Measurements from ENCODE around the gene TP73. TPM values are rescaled to one million over a fixed set of nuclear protein-coding genes. Genes with fewer than 3 reads are reported as not detected.
A peak's percentile ranks its signal among the peaks of the same experiment; 100 is the strongest.

The TP73 gene
- total RNA-seq, 2 experiments from 2014 or later, result 2.0 to 2.6 TPM

GRCh38 chr1:3767328-3767925 lies 115.1 kb downstream of the TP73 start:
- no peak for DNase-seq

DNA sequence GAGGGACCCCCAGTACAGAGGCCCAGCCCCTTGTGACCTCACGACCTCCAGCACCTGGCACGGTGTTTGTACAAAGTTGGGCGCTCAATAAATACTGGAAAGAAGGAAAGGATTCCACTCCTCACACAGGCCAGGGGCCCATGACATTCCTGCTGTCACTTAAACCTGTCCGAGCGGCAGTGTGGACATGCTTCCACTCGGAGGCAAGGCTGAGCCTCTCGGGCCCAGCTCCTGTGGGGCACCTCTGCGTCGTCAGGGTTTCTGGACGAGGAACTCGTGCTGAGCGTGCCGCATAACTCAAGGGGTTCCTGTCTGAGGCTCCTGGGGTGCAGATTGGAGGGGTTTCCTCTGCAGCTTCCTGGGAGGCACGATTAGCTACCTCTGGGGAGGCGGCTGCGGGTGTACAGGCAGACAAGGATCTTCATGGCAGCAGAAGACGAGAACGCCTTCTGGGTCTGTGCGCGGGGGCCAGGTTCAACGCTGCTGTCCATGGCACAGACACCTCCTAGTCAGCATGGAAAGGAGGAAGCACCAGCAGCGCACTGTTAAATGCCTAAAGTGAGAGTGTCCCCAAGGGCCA lies 116.6 kb downstream of the TP73 start:
- ChIA-PET POLR2A (interaction anchor here (1.3 kb wide), 1 partner anchor 12 kb away, joined by 3 read pairs; no protein-coding TSS in a partner anchor), CTCF (no interaction called here)
- Mint-ChIP-seq H3K4me3 (no peak overlapping the region), H3K4me1 (no peaks in the 10 kb centered on the region), H3K27ac (no peak overlapping the region), H3K36me3 (ENCODE audit: low read depth) (no peaks in the 10 kb centered on the region), H3K9me3 (no peaks in the 10 kb centered on the region), H3K27me3 (no peaks in the 10 kb centered on the region)
- no peak for DNase-seq

More at GRCh38 chr1:3767328-3767925, 115.1 kb downstream of the TP73 start:
- no peak overlapping the region for H3K4me3 Mint-ChIP-seq
- no peaks in the 10 kb centered on the region for H3K27me3 Mint-ChIP-seq
- H3K36me3 Mint-ChIP-seq (ENCODE audit: low read depth), result no peaks in the 10 kb centered on the region
- H3K9me3 Mint-ChIP-seq, result no peaks in the 10 kb centered on the region
- CTCF ChIA-PET, result interaction anchor here (0.8 kb wide), 1 partner anchor 9 kb away, joined by 3 read pairs; no protein-coding TSS in a partner anchor
- no peak overlapping the region for H3K27ac Mint-ChIP-seq
- POLR2A ChIA-PET, result interaction anchor here (1.3 kb wide), 1 partner anchor 10 kb away, joined by 3 read pairs; no protein-coding TSS in a partner anchor
- H3K4me1 Mint-ChIP-seq, result no peaks in the 10 kb centered on the region

DNA sequence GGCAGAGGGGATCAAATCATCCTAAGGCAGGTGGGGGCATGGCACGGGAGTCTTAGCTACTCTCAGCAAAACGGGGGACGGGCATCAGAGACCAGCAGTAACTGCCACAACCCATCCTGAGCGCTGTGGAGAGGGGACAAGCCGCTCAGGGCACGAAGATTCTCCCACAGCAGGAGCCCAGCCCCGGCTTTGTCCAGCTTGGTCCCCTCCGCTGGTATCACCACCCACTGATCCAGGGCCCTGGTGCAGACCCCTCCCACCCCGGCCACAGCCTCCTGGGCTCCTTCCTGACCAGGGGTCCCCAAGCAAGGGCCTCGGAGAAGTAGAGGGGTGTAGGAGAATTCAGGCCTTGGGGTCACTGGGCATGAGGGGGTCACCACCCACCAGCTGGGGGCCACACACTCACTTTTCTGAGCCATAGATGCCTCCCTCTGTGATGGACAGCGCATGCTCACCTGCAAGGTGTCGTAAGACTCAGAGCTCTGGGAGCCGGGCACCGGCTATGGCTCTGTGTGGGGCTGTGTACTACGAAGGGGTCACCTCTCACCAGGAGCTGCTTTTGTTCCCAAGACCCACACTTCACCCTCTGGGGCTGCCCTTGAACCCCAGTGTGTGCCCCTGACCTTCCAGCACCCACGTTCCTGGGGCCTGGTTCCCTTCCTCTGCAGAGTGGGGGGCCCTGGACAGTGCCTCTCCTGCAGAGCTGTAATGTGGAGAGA lies 117.9 kb downstream of the TP73 start:
- no peak for DNase-seq
- H3K36me3 Mint-ChIP-seq (ENCODE audit: low read depth), result no peaks in the 10 kb centered on the region
- ChIA-PET POLR2A (interaction anchor here (1.4 kb wide), 1 partner anchor 17 kb away, joined by 3 read pairs; no protein-coding TSS in a partner anchor), CTCF (interaction anchor here (0.7 to 1.2 kb wide), 2 partner anchors 46 to 87 kb away, joined by 3 read pairs; partner anchors contain the start of genes CEP104 and DFFB)
- no peaks in the 10 kb centered on the region for H3K9me3 Mint-ChIP-seq
- H3K27ac Mint-ChIP-seq, result no peak overlapping the region
- no peak overlapping the region for H3K4me3 Mint-ChIP-seq
- H3K27me3 Mint-ChIP-seq, result no peaks in the 10 kb centered on the region
- H3K4me1 Mint-ChIP-seq, result no peaks in the 10 kb centered on the region

GRCh38 chr1:3771108-3772026 lies 119.1 kb downstream of the TP73 start:
- Mint-ChIP-seq H3K27ac (no peak overlapping the region), H3K4me1 (peaks cover 3% of the 10 kb centered on the region), H3K9me3 (no peaks in the 10 kb centered on the region), H3K27me3 (no peaks in the 10 kb centered on the region), H3K4me3 (peak overlapping the region; percentile 37), H3K36me3 (ENCODE audit: low read depth) (no peaks in the 10 kb centered on the region)
- ChIA-PET CTCF (no interaction called here), POLR2A (no interaction called here)
- no peak for DNase-seq

DNA sequence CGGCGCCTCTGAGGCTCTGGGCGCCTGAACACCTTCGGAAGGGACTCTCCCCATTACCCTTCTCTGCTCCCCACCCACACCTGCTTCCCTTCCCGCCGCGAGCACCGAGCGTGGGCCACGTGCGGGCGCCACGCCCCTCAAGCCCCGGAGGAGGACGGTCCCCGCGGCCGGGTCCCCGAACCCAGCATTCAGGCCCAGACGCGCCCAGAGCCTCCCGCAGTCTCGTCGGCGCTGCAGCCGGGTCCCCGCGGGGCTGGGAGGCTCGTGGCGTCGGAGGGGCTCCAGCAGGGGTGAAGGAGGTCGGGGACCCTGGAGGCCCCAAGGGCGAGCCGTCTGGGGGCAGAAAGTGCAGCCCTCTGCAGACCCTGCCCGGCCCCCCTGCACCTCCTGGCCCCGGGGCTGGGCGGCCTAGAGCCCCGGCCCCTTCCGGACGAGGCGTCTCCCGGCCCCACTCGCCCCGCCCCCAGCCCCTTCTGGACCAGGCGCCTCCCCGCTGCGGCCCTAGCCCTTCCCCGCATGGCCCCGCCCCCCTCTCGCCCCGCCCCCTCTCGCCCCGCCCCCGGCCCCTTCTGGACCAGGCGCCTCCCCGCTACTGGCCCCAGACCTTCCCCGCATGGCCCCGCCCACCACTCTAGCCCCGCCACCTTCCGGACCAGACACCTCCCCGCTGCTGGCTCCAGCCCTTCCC lies 119.9 kb downstream of the TP73 start:
- DNase-seq, result peak; percentile 88
- Mint-ChIP-seq H3K27me3 (no peaks in the 10 kb centered on the region), H3K9me3 (no peaks in the 10 kb centered on the region), H3K4me3 (peak overlapping the region; percentile 37), H3K27ac (no peak overlapping the region), H3K4me1 (peaks cover 3% of the 10 kb centered on the region), H3K36me3 (ENCODE audit: low read depth) (no peaks in the 10 kb centered on the region)
- CTCF ChIA-PET, result no interaction called here
- POLR2A ChIA-PET, result no interaction called here

- Mint-ChIP-seq H3K27ac (no peak within 1 kb of the TSS), H3K9me3 (no peaks in the 10 kb centered on the region), H3K4me3 (peak within 1 kb of the TSS; percentile 37), H3K36me3 (ENCODE audit: low read depth) (no peaks in the 10 kb centered on the region), H3K27me3 (no peaks in the 10 kb centered on the region), H3K4me1 (peaks cover 3% of the 10 kb centered on the region)
- ChIA-PET CTCF (interaction anchor here (1.1 kb wide), 1 partner anchor 23 kb away, joined by 3 read pairs; the partner anchor contains the start of gene LRRC47), POLR2A (interaction anchor here (1.2 to 6.3 kb wide), 3 partner anchors 15 to 23 kb away, joined by 4 to 26 read pairs (median 4); partner anchors contain the start of gene LRRC47)
- no peak for DNase-seq
Measured at GRCh38 chr1:3772715-3773571, 120.6 kb downstream of the TP73 start, which contains the start of gene SMIM1. Gene SMIM1 (plus strand): TSS chr1:3772749. CDS start chr1:3775374, 2,625 bp downstream.

GRCh38 chr1:3773572-3774275 lies 121.4 kb downstream of the TP73 start:
- ChIA-PET CTCF (interaction anchor here (1.1 kb wide), 2 partner anchors 14 to 22 kb away, joined by 3 read pairs; partner anchors contain the start of gene LRRC47), POLR2A (interaction anchor here (1.2 to 6.3 kb wide), 3 partner anchors 14 to 22 kb away, joined by 4 to 26 read pairs (median 4); partner anchors contain the start of gene LRRC47)
- Mint-ChIP-seq H3K36me3 (ENCODE audit: low read depth) (no peaks in the 10 kb centered on the region), H3K27me3 (no peaks in the 10 kb centered on the region), H3K4me3 (no peak overlapping the region), H3K9me3 (no peaks in the 10 kb centered on the region), H3K4me1 (peaks cover 3% of the 10 kb centered on the region), H3K27ac (no peak overlapping the region)
- DNase-seq, result no peak

- H3K27ac Mint-ChIP-seq, result no peak overlapping the region
- H3K27me3 Mint-ChIP-seq, result no peaks in the 10 kb centered on the region
- H3K9me3 Mint-ChIP-seq, result no peaks in the 10 kb centered on the region
- no peak overlapping the region for H3K4me3 Mint-ChIP-seq
- H3K4me1 Mint-ChIP-seq, result peaks cover 3% of the 10 kb centered on the region
- ChIA-PET POLR2A (interaction anchor here (1.2 to 6.3 kb wide), 3 partner anchors 13 to 22 kb away, joined by 4 to 26 read pairs (median 4); partner anchors contain the start of gene LRRC47), CTCF (interaction anchor here (1.1 kb wide), 2 partner anchors 13 to 22 kb away, joined by 3 read pairs; partner anchors contain the start of gene LRRC47)
- peaks cover 4% of the 10 kb centered on the region for H3K36me3 Mint-ChIP-seq (ENCODE audit: low read depth)
- DNase-seq, result no peak
Measured at GRCh38 chr1:3774276-3774945, 122.1 kb downstream of the TP73 start.

DNA sequence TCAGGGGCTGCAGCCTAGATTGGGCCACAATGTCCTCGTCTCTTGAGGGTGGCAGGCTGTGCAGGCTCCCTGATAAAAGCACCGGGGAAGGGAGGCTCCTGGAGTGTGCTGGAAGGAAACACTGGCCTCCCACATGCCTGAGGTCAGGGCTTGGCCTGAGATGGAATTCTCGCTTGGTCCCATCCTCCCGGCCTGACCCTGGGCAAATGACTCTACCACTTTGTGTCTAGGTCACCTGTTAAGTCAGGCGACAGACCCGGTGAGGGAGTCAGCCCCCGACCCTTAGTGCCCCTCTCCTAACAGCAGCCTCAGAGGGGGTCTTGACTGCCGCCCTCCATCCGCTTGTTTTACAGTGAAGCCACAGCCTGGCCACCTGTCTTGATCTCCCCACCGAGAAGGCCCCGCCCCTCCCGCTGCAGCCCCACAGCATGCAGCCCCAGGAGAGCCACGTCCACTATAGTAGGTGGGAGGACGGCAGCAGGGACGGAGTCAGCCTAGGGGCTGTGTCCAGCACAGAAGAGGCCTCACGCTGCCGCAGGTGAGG lies 122.7 kb downstream of the TP73 start:
- no peaks in the 10 kb centered on the region for H3K9me3 Mint-ChIP-seq

More for the DNA sequence above, 122.7 kb downstream of the TP73 start:
- Mint-ChIP-seq H3K4me3 (no peak overlapping the region), H3K27ac (no peak overlapping the region), H3K27me3 (no peaks in the 10 kb centered on the region), H3K36me3 (ENCODE audit: low read depth) (peaks cover 7% of the 10 kb centered on the region), H3K4me1 (peaks cover 3% of the 10 kb centered on the region)
- ChIA-PET POLR2A (interaction anchor here (1.7 to 6.3 kb wide), 3 partner anchors 12 to 21 kb away, joined by 4 to 26 read pairs (median 4); partner anchors contain the start of gene LRRC47), CTCF (interaction anchor here (1.4 to 1.6 kb wide), 2 partner anchors 20 to 29 kb away, joined by 4 to 29 read pairs; partner anchors contain the start of gene LRRC47)
- no peak for DNase-seq
